ENCODE results near the gene TXN2.

DNA sequence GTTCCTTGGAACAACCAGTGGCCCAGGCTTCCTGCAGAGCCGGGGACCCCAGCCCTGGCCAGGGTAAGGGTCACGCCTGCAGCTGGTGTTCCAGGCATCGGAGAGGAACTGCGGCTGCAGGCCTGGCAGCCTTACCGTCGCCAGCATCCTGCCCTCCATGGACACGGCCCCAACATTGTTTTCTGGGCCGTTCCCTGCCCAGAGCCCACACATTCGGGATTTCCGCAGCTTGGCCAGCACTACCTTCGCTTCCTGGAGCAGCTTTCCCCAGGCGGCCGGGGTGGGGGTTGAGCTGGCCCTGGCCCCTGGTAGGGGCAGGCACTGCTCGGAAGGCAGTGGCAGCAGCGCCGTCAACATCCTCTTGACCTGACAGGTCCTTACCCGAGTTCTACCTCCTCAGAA is 17.7 kb downstream of the TXN2 start:
- no peak for TF ChIP-seq POLR2A (IDR thresholded peaks at IDR 0.05)
- TF ChIP-seq, protein P1, sequence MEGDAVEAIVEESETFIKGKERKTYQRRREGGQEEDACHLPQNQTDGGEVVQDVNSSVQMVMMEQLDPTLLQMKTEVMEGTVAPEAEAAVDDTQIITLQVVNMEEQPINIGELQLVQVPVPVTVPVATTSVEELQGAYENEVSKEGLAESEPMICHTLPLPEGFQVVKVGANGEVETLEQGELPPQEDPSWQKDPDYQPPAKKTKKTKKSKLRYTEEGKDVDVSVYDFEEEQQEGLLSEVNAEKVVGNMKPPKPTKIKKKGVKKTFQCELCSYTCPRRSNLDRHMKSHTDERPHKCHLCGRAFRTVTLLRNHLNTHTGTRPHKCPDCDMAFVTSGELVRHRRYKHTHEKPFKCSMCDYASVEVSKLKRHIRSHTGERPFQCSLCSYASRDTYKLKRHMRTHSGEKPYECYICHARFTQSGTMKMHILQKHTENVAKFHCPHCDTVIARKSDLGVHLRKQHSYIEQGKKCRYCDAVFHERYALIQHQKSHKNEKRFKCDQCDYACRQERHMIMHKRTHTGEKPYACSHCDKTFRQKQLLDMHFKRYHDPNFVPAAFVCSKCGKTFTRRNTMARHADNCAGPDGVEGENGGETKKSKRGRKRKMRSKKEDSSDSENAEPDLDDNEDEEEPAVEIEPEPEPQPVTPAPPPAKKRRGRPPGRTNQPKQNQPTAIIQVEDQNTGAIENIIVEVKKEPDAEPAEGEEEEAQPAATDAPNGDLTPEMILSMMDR (IDR thresholded peaks at IDR 0.05) = no peak
